Parathyroid adenoma (tissue), 2 donors: ENCODE measurements around the gene GIPC1.

Experiments used
- H2AFZ ChIP-seq: fragments of 300-600 bp; sonication (generic); one replicate; pipeline ENCODE4 v1.7.0; 2017; ENCODE audit warnings: antibody characterized with exemption, mild to moderate bottlenecking
- H3K27ac ChIP-seq: fragments of 300-600 bp; sonication (generic); one replicate; pipeline ENCODE4 v1.7.0; 2017
- H3K27me3 ChIP-seq: fragments of 300-600 bp; sonication (generic); one replicate; pipeline ENCODE4 v1.7.0; 2017; ENCODE audit warnings: low read length; ENCODE audit not compliant: control insufficient read depth, insufficient read depth
- H3K36me3 ChIP-seq: fragments of 300-600 bp; sonication (generic); one replicate; pipeline ENCODE4 v1.7.0; 2017; ENCODE audit warnings: low read length; ENCODE audit not compliant: control insufficient read depth, insufficient read depth
- H3K4me1 ChIP-seq: fragments of 300-600 bp; sonication (generic); one replicate; pipeline ENCODE4 v1.7.0; 2017; ENCODE audit warnings: control low read depth
- H3K4me2 ChIP-seq: fragments of 300-600 bp; sonication (generic); one replicate; pipeline ENCODE4 v1.7.0; 2017; ENCODE audit warnings: low read length
- H3K4me3 ChIP-seq: fragments of 300-600 bp; sonication (generic); one replicate; pipeline ENCODE4 v1.7.0; 2017; ENCODE audit warnings: low read depth, low read length
- H3K79me2 ChIP-seq: fragments of 300-600 bp; sonication (generic); one replicate; pipeline ENCODE4 v1.7.0; 2017; ENCODE audit warnings: control low read depth
- H3K9ac ChIP-seq: fragments of 300-600 bp; sonication (generic); one replicate; pipeline ENCODE4 v1.7.0; 2017; ENCODE audit warnings: mild to moderate bottlenecking
- H3K9me3 ChIP-seq: fragments of 300-600 bp; sonication (generic); one replicate; pipeline ENCODE4 v1.7.0; 2017; ENCODE audit warnings: low read length; ENCODE audit not compliant: control insufficient read depth
- TF ChIP-seq, protein P1 (sequence below): fragments of 300-600 bp; sonication (generic); IDR thresholded peaks from one replicate; pipeline ENCODE4 v1.7.0; 2017; ENCODE audit warnings: antibody characterized with exemption, mild to moderate bottlenecking
- donor health status: primary hyperparathyroidism.

GIPC1 gene

GRCh38 chr19:14443632-14444216, 52.2 kb downstream of the GIPC1 start:
- no peak overlapping the region for H3K4me3 ChIP-seq
- no peaks in the 10 kb centered on the region for H3K9me3 ChIP-seq
- TF ChIP-seq, protein P1, sequence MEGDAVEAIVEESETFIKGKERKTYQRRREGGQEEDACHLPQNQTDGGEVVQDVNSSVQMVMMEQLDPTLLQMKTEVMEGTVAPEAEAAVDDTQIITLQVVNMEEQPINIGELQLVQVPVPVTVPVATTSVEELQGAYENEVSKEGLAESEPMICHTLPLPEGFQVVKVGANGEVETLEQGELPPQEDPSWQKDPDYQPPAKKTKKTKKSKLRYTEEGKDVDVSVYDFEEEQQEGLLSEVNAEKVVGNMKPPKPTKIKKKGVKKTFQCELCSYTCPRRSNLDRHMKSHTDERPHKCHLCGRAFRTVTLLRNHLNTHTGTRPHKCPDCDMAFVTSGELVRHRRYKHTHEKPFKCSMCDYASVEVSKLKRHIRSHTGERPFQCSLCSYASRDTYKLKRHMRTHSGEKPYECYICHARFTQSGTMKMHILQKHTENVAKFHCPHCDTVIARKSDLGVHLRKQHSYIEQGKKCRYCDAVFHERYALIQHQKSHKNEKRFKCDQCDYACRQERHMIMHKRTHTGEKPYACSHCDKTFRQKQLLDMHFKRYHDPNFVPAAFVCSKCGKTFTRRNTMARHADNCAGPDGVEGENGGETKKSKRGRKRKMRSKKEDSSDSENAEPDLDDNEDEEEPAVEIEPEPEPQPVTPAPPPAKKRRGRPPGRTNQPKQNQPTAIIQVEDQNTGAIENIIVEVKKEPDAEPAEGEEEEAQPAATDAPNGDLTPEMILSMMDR: no peak
- no peak overlapping the region for H3K4me2 ChIP-seq
- H3K27ac ChIP-seq: no peak overlapping the region
- no peaks in the 10 kb centered on the region for H3K36me3 ChIP-seq
- H3K9ac ChIP-seq: no peak overlapping the region
- H2AFZ ChIP-seq: no peak overlapping the region
- no peaks in the 10 kb centered on the region for H3K4me1 ChIP-seq
- no peaks in the 10 kb centered on the region for H3K27me3 ChIP-seq
- H3K79me2 ChIP-seq: peaks cover 7% of the 10 kb centered on the region

- H2AFZ ChIP-seq: no peak overlapping the region
- H3K27ac ChIP-seq: no peak overlapping the region
- H3K9ac ChIP-seq: no peak overlapping the region
- no peaks in the 10 kb centered on the region for H3K9me3 ChIP-seq
- no peaks in the 10 kb centered on the region for H3K36me3 ChIP-seq
- peaks cover 7% of the 10 kb centered on the region for H3K79me2 ChIP-seq
- H3K4me1 ChIP-seq: no peaks in the 10 kb centered on the region
- TF ChIP-seq, protein P1: no peak
- H3K4me3 ChIP-seq: no peak overlapping the region
- no peak overlapping the region for H3K4me2 ChIP-seq
- H3K27me3 ChIP-seq: no peaks in the 10 kb centered on the region
Measured at GRCh38 chr19:14442891-14443631, 52.9 kb downstream of the GIPC1 start.

DNA sequence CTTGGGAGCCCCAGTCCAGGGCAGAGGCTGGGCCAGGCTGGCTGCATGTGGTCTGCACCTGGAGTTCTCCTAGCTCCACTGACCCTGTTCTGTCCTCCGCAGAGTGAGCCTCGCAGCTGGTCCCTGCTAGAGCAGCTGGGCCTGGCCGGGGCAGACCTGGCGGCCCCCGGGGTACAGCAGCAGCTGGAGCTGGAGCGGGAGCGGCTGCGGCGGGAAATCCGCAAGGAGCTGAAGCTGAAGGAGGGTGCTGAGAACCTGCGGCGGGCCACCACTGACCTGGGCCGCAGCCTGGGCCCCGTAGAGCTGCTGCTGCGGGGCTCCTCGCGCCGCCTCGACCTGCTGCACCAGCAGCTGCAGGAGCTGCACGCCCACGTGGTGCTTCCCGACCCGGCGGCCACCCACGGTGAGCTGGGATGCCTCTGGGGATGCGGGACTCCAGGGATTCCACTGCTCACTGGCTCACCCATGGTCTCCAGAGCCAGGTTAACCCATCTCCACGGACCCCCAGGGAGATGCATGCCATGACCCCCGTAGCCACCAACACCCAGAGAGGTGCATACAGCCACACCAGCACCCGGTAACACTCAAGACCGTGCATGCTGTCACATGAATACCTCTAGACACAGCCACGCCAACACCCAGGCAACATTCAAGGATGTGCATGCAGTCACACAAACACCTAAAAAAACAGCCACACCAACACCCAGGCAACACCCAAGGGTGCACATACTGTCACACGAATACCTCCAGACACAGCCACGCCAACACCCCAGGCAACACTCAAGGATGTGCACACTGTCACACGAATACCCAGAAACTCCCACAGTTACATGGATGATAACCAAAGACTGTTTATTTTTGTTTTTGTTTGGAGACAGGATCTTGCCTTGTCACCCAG, 54.6 kb downstream of the GIPC1 start:
- Histone ChIP-seq H3K9ac (no peak overlapping the region), H3K4me3 (no peak overlapping the region), H3K36me3 (no peaks in the 10 kb centered on the region), H3K9me3 (no peaks in the 10 kb centered on the region), H3K79me2 (peaks cover 7% of the 10 kb centered on the region), H2AFZ (no peak overlapping the region), H3K4me1 (no peaks in the 10 kb centered on the region), H3K4me2 (no peak overlapping the region), H3K27ac (no peak overlapping the region), H3K27me3 (no peaks in the 10 kb centered on the region)
- TF ChIP-seq, protein P1: no peak

DNA sequence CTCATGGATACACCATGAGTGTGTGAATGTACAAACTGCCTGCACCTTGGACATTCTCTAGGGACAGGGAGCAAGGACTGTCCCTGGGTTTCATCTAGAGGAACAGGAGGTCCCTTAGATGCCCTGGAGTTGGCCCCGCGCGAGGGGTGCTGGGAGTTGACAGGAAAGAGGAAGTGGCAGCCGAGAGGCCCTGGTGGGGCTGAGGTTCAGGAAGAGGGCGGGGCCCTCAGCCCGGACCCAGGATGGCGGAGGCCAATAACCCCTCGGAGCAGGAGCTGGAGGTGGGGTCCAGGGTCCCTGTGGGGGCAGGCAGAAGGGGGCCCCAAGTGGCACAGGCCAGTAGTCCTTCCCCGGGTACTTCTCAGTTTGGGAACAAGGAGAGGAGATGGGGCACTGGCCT, 55.9 kb downstream of the GIPC1 start:
- Histone ChIP-seq H3K4me1 (no peaks in the 10 kb centered on the region), H3K9ac (no peak overlapping the region), H3K79me2 (peaks cover 7% of the 10 kb centered on the region), H3K36me3 (no peaks in the 10 kb centered on the region), H3K4me2 (no peak overlapping the region), H3K27ac (no peak overlapping the region), H3K27me3 (no peaks in the 10 kb centered on the region), H3K9me3 (no peaks in the 10 kb centered on the region), H3K4me3 (no peak overlapping the region), H2AFZ (no peak overlapping the region)
- TF ChIP-seq, protein P1: no peak
